ENCODE data around the gene GPX7. TPM values are rescaled to one million over a fixed set of nuclear protein-coding genes. Genes with fewer than 3 reads are reported as not detected.

Gene GPX7
- total RNA-seq, 5 donors from 2014 or later (not counting 1 experiment from before 2014, with no cell fraction given) = 13.4 to 28.1 (median 22.9) TPM

- Histone ChIP-seq H3K27ac (ENCODE audit: low read length) (peak overlapping the region; percentile 65), H3K36me3 (ENCODE audit: control insufficient read depth in 2 of 2, extremely low read depth in 1 of 2, insufficient read depth in 1 of 2, low read length in 1 of 2) (peaks cover 0 to 6% of the 10 kb centered on the region in 2 donors), H3K4me1 (ENCODE audit: control insufficient read depth in 1 of 2, extremely low read depth in 1 of 2, insufficient read depth in 2 of 2, low read length in 2 of 2) (peaks cover 9 to 42% of the 10 kb centered on the region in 2 experiments), H3K4me3 (ENCODE audit: control insufficient read depth in 1 of 2, extremely low read depth in 1 of 2, low read length in 1 of 2) (peak overlapping the region; percentile 61 to 70), H3K27me3 (replicated peaks in 1 of 2; ENCODE audit: control insufficient read depth in 2 of 2, extremely low read depth in 1 of 2, insufficient read depth in 2 of 2, low read length in 1 of 2) (no peaks in the 10 kb centered on the region), H3K9me3 (no peaks in the 10 kb centered on the region)
- peak overlapping the region; percentile 77 to 86 (median 84) for H3K4me3 Mint-ChIP-seq
- ChIA-PET POLR2A (interaction anchor here in 1 of 2 donors (0.5 to 1.0 kb wide), 2 partner anchors 18 to 32 kb away, joined by 3 read pairs; partner anchors contain the start of gene SHISAL2A), CTCF (interaction anchor here (0.7 to 1.0 kb wide), 3 partner anchors 32 to 178 kb away, joined by 3 read pairs; no protein-coding TSS in a partner anchor)
- peak overlapping the region; percentile 85 to 96 for H3K27ac Mint-ChIP-seq
- H3K36me3 Mint-ChIP-seq = peaks cover 3% of the 10 kb centered on the region
- no peaks in the 10 kb centered on the region for H3K27me3 Mint-ChIP-seq
- DNase-seq = peak in 1 of 35 experiments; percentile 3
- H3K9me3 Mint-ChIP-seq = no peaks in the 10 kb centered on the region
- no peak for ATAC-seq (replicated peaks in 1 of 4)
- H3K4me1 Mint-ChIP-seq = peaks cover 49 to 55% (median 51%) of the 10 kb centered on the region in 3 donors
- WGBS (ENCODE audit: insufficient coverage) = 81% methylated on average over 3 of the region's 3 CpGs
These were observed 652 bp upstream of the GPX7 start for GRCh38 chr1:52601519-52601918.

GRCh38 chr1:52602856-52603600, 857 bp downstream of the GPX7 start:
- WGBS (ENCODE audit: insufficient coverage) = 36% methylated on average over 17 of the region's 21 CpGs
- H3K36me3 Mint-ChIP-seq = peaks cover 14% of the 10 kb centered on the region
- CTCF ChIA-PET = interaction anchor here in 1 of 2 donors (1.1 kb wide), 1 partner anchor 50 kb away, joined by 3 read pairs; the partner anchor contains the start of gene TUT4
- H3K27me3 Mint-ChIP-seq = no peaks in the 10 kb centered on the region
- peak overlapping the region; percentile 61 to 71 for H3K4me3 ChIP-seq (ENCODE audit: control insufficient read depth in 1 of 2, extremely low read depth in 1 of 2, low read length in 1 of 2)
- peak; percentile 10 to 35 (median 28) for ATAC-seq (replicated peaks in 1 of 4)
- H3K36me3 ChIP-seq (ENCODE audit: control insufficient read depth in 2 of 2, extremely low read depth in 1 of 2, insufficient read depth in 1 of 2, low read length in 1 of 2) = peaks cover 9 to 11% of the 10 kb centered on the region in 2 donors
- no peaks in the 10 kb centered on the region for H3K9me3 ChIP-seq
- no peaks in the 10 kb centered on the region for H3K9me3 Mint-ChIP-seq
- peaks cover 9 to 42% of the 10 kb centered on the region in 2 experiments for H3K4me1 ChIP-seq (ENCODE audit: control insufficient read depth in 1 of 2, extremely low read depth in 1 of 2, insufficient read depth in 2 of 2, low read length in 2 of 2)
- DNase-seq = peak in 14 of 35 experiments; percentile 1 to 35 (median 10)
- peaks cover 53 to 61% (median 56%) of the 10 kb centered on the region in 3 donors for H3K4me1 Mint-ChIP-seq
- peak overlapping the region; percentile 86 to 92 (median 88) for H3K4me3 Mint-ChIP-seq
- POLR2A ChIA-PET = interaction anchor here (0.6 to 1.2 kb wide), 5 partner anchors 28 to 198 kb away, joined by 3 to 9 read pairs (median 3); partner anchors contain the start of genes PRPF38A (in 1 of the 2), SHISAL2A (in 1 of the 2) and TUT4 (in 1 of the 2)
- H3K27ac Mint-ChIP-seq = peak overlapping the region; percentile 94 to 97
- no peaks in the 10 kb centered on the region for H3K27me3 ChIP-seq (replicated peaks in 1 of 2; ENCODE audit: control insufficient read depth in 2 of 2, extremely low read depth in 1 of 2, insufficient read depth in 2 of 2, low read length in 1 of 2)
- H3K27ac ChIP-seq (ENCODE audit: low read length) = peak overlapping the region; percentile 71

DNA sequence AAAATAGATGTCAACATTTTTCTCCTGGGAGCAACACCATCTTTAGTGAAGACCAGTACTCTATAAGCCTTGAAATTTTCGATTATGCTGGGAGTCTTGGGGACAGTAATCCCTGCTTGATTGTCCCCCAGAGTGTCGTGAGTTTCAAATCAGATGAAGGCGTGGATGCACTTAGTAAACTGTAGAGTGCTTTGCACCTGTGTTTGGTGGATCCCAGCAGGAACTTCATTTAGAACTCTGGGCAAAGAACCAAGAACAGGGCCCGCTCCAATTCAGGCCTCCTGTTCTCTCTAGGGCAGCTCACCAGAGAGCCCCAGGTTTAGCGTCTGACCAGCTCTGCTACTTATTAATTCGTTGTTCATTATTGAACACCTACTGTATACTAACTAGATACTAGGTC, 1.5 kb downstream of the GPX7 start:
- 90% methylated on average over 4 of the region's 6 CpGs for WGBS (ENCODE audit: insufficient coverage)
- Histone ChIP-seq H3K27me3 (replicated peaks in 1 of 2; ENCODE audit: control insufficient read depth in 2 of 2, extremely low read depth in 1 of 2, insufficient read depth in 2 of 2, low read length in 1 of 2) (no peaks in the 10 kb centered on the region), H3K36me3 (ENCODE audit: control insufficient read depth in 2 of 2, extremely low read depth in 1 of 2, insufficient read depth in 1 of 2, low read length in 1 of 2) (peaks cover 9 to 16% of the 10 kb centered on the region in 2 donors), H3K27ac (ENCODE audit: low read length) (peak overlapping the region; percentile 71), H3K4me1 (ENCODE audit: control insufficient read depth in 1 of 2, extremely low read depth in 1 of 2, insufficient read depth in 2 of 2, low read length in 2 of 2) (peaks cover 9 to 42% of the 10 kb centered on the region in 2 experiments), H3K9me3 (no peaks in the 10 kb centered on the region), H3K4me3 (ENCODE audit: control insufficient read depth in 1 of 2, extremely low read depth in 1 of 2, low read length in 1 of 2) (peak overlapping the region in 1 of 2 donors; percentile 61)
- peak overlapping the region; percentile 94 to 97 for H3K27ac Mint-ChIP-seq
- ChIA-PET POLR2A (interaction anchor here (0.6 to 1.2 kb wide), 4 partner anchors 27 to 199 kb away, joined by 3 to 9 read pairs (median 3); partner anchors contain the start of genes PRPF38A (in 1 of the 2), SHISAL2A (in 1 of the 2) and TUT4 (in 1 of the 2)), CTCF (interaction anchor here in 1 of 2 donors (1.1 to 1.2 kb wide), 2 partner anchors 45 to 50 kb away, joined by 3 read pairs; partner anchors contain the start of gene TUT4)
- peak overlapping the region; percentile 86 to 92 (median 88) for H3K4me3 Mint-ChIP-seq
- H3K36me3 Mint-ChIP-seq = peaks cover 16% of the 10 kb centered on the region
- H3K4me1 Mint-ChIP-seq = peaks cover 53 to 61% (median 56%) of the 10 kb centered on the region in 3 donors
- no peaks in the 10 kb centered on the region for H3K9me3 Mint-ChIP-seq
- DNase-seq (peak in 2 of 35 experiments; percentile 5 to 15), ATAC-seq (replicated peaks in 1 of 4) (no peak)
- H3K27me3 Mint-ChIP-seq = no peaks in the 10 kb centered on the region

GRCh38 chr1:52604063-52604770, 2.0 kb downstream of the GPX7 start:
- ChIA-PET POLR2A (interaction anchor here (0.6 to 1.2 kb wide), 5 partner anchors 28 to 908 kb away, joined by 3 to 8 read pairs (median 3); partner anchors contain the start of genes PRPF38A (in 1 of the 2) and SHISAL2A (in 1 of the 2)), CTCF (interaction anchor here in 1 of 2 donors (1.0 to 1.2 kb wide), 3 partner anchors 44 to 85 kb away, joined by 3 read pairs; partner anchors contain the start of gene TUT4)
- H3K4me1 Mint-ChIP-seq = peaks cover 53 to 61% (median 56%) of the 10 kb centered on the region in 3 donors
- H3K27me3 Mint-ChIP-seq = no peaks in the 10 kb centered on the region
- H3K36me3 ChIP-seq (ENCODE audit: control insufficient read depth in 2 of 2, extremely low read depth in 1 of 2, insufficient read depth in 1 of 2, low read length in 1 of 2) = peaks cover 9 to 20% of the 10 kb centered on the region in 2 donors
- H3K9me3 Mint-ChIP-seq = no peaks in the 10 kb centered on the region
- no peak overlapping the region for H3K4me3 ChIP-seq (ENCODE audit: control insufficient read depth in 1 of 2, extremely low read depth in 1 of 2, low read length in 1 of 2)
- 49% methylated on average over 2 of the region's 3 CpGs for WGBS (ENCODE audit: insufficient coverage)
- H3K9me3 ChIP-seq = no peaks in the 10 kb centered on the region
- peaks cover 17% of the 10 kb centered on the region for H3K36me3 Mint-ChIP-seq
- DNase-seq (peak in 1 of 35 experiments; percentile 2), ATAC-seq (replicated peaks in 1 of 4) (no peak)
- peaks cover 9 to 42% of the 10 kb centered on the region in 2 experiments for H3K4me1 ChIP-seq (ENCODE audit: control insufficient read depth in 1 of 2, extremely low read depth in 1 of 2, insufficient read depth in 2 of 2, low read length in 2 of 2)
- peak overlapping the region; percentile 94 to 97 for H3K27ac Mint-ChIP-seq
- H3K27ac ChIP-seq (ENCODE audit: low read length) = peak overlapping the region; percentile 11
- H3K4me3 Mint-ChIP-seq = peak overlapping the region; percentile 86 to 92 (median 88)
- no peaks in the 10 kb centered on the region for H3K27me3 ChIP-seq (replicated peaks in 1 of 2; ENCODE audit: control insufficient read depth in 2 of 2, extremely low read depth in 1 of 2, insufficient read depth in 2 of 2, low read length in 1 of 2)

GRCh38 chr1:52613636-52614373, 11.6 kb downstream of the GPX7 start:
- peaks cover 18 to 35% (median 28%) of the 10 kb centered on the region in 3 donors for H3K4me1 Mint-ChIP-seq

More at GRCh38 chr1:52613636-52614373, 11.6 kb downstream of the GPX7 start:
- 89% methylated on average over 1 of the region's 2 CpGs for WGBS (ENCODE audit: insufficient coverage)
- Histone ChIP-seq H3K4me1 (ENCODE audit: control insufficient read depth in 1 of 2, extremely low read depth in 1 of 2, insufficient read depth in 2 of 2, low read length in 2 of 2) (peaks cover 4 to 11% of the 10 kb centered on the region in 2 experiments), H3K27ac (ENCODE audit: low read length) (no peak overlapping the region), H3K9me3 (no peaks in the 10 kb centered on the region), H3K27me3 (replicated peaks in 1 of 2; ENCODE audit: control insufficient read depth in 2 of 2, extremely low read depth in 1 of 2, insufficient read depth in 2 of 2, low read length in 1 of 2) (no peaks in the 10 kb centered on the region), H3K4me3 (ENCODE audit: control insufficient read depth in 1 of 2, extremely low read depth in 1 of 2, low read length in 1 of 2) (no peak overlapping the region), H3K36me3 (ENCODE audit: control insufficient read depth in 2 of 2, extremely low read depth in 1 of 2, insufficient read depth in 1 of 2, low read length in 1 of 2) (peaks cover 0 to 2% of the 10 kb centered on the region in 2 donors)
- Mint-ChIP-seq H3K27ac (peak overlapping the region; percentile 9 to 62), H3K27me3 (no peaks in the 10 kb centered on the region), H3K36me3 (peaks cover 10% of the 10 kb centered on the region), H3K9me3 (no peaks in the 10 kb centered on the region), H3K4me3 (no peak overlapping the region)
- DNase-seq (no peak), ATAC-seq (replicated peaks in 1 of 4) (no peak)
- ChIA-PET POLR2A (no interaction called here), CTCF (no interaction called here)
